WTC11 (cell line): ENCODE results near the gene MGMT. TPM values are rescaled to one million over a fixed set of nuclear protein-coding genes. Genes with fewer than 3 reads are reported as not detected.

Experiments used
- ATAC-seq: fragments of 200-7000 bp; cut with Tn5 transposase; 2 replicates; pipeline ENCODE4 v1.10.0; 2021; ENCODE audit warnings: mild to moderate bottlenecking, moderate library complexity
- CTCF ChIA-PET: fragments of 300-600 bp; sonication (Branson Sonifier 250); formaldehyde crosslinking; loops from one replicate; lab custom pipeline; 2021; ENCODE audit warnings: antibody characterized with exemption; lab: Charles Lee
- POLR2A ChIA-PET: fragments of 350-600 bp; sonication (Branson Sonifier 250); formaldehyde crosslinking; loops from one replicate; lab custom pipeline; 2021; ENCODE audit warnings: antibody characterized with exemption; lab: Charles Lee
- DNase-seq: peaks from one replicate; pipeline ENCODE4 v3.0.0; 2021; ENCODE audit warnings: low spot score
- H3K27ac Mint-ChIP-seq: 2 replicates; pipeline ENCODE4 v1.8.0; 2021; ENCODE audit warnings: mixed read lengths
- H3K27me3 Mint-ChIP-seq: 2 replicates; pipeline ENCODE4 v1.8.0; 2021; ENCODE audit warnings: low read depth, mild to moderate bottlenecking, moderate library complexity, mixed read lengths
- H3K36me3 Mint-ChIP-seq: 2 replicates; pipeline ENCODE4 v1.8.0; 2021; ENCODE audit warnings: mixed read lengths
- H3K4me1 Mint-ChIP-seq: 2 replicates; pipeline ENCODE4 v1.8.0; 2022; ENCODE audit warnings: mixed read lengths
- H3K4me3 Mint-ChIP-seq: 2 replicates; pipeline ENCODE4 v1.8.0; 2021; ENCODE audit warnings: mild to moderate bottlenecking, moderate library complexity, mixed read lengths
- H3K9me3 Mint-ChIP-seq: 2 replicates; pipeline ENCODE4 v1.8.0; 2021; ENCODE audit warnings: mixed read lengths
- ESRRA ChIP-seq: sonication (generic); formaldehyde crosslinking; IDR thresholded peaks from 2 replicates; pipeline ENCODE4 v1.8.1; 2022; ENCODE audit warnings: mild to moderate bottlenecking, missing genetic modification reagents, borderline replicate concordance
- FOXK1 ChIP-seq: sonication (generic); formaldehyde crosslinking; IDR thresholded peaks from 2 replicates; pipeline ENCODE4 v1.8.0; 2022; ENCODE audit warnings: mild to moderate bottlenecking, moderate library complexity, missing genetic modification reagents
- MXD4 ChIP-seq: fragments of 250-450 bp; sonication (Bioruptor Pico); IDR thresholded peaks from 2 replicates; pipeline ENCODE4 v1.8.0; 2021; ENCODE audit warnings: mild to moderate bottlenecking, moderate library complexity, borderline replicate concordance
- SOX15 ChIP-seq: fragments of 250-450 bp; sonication (Bioruptor Pico); IDR thresholded peaks from 2 replicates; pipeline ENCODE4 v1.9.0; 2021; ENCODE audit warnings: mild to moderate bottlenecking
- total RNA-seq: library from RNA; stranded (reverse); gene quantifications from 3 replicates; pipeline ENCODE4 v1.2.3, GENCODE V29; 2021
- TF ChIP-seq, protein P1 (sequence below): fragments of 250-450 bp; sonication (Bioruptor Pico); IDR thresholded peaks from 2 replicates; pipeline ENCODE4 v1.9.0; 2021; ENCODE audit warnings: mild to moderate bottlenecking
- TF ChIP-seq, protein P2 (sequence below): sonication (generic); formaldehyde crosslinking; IDR thresholded peaks from 2 replicates; pipeline ENCODE4 v1.8.0; 2022; ENCODE audit warnings: mild to moderate bottlenecking, missing genetic modification reagents
- TF ChIP-seq, protein P3 (sequence below): fragments of 200-600 bp; IDR thresholded peaks from 2 replicates; pipeline ENCODE4 v1.8.0; 2022; ENCODE audit warnings: antibody characterized with exemption
- TF ChIP-seq, protein P4 (sequence below): sonication (generic); formaldehyde crosslinking; IDR thresholded peaks from 2 replicates; pipeline ENCODE4 v1.8.1; 2023; ENCODE audit warnings: mild to moderate bottlenecking, missing genetic modification reagents, moderate library complexity
- TF ChIP-seq, protein P5 (sequence below): fragments of 250-450 bp; sonication (Bioruptor Pico); IDR thresholded peaks from 2 replicates; pipeline ENCODE4 v1.9.0; 2021; ENCODE audit warnings: moderate library complexity, mild to moderate bottlenecking, inconsistent platforms, borderline replicate concordance
- TF ChIP-seq, protein P6 (sequence below): sonication (generic); formaldehyde crosslinking; IDR thresholded peaks from 2 replicates; pipeline ENCODE4 v1.8.1; 2022; ENCODE audit warnings: low read depth, missing genetic modification reagents, borderline replicate concordance

MGMT gene
- total RNA-seq, 1 experiment from 2014 or later, result 11.8 TPM

DNA sequence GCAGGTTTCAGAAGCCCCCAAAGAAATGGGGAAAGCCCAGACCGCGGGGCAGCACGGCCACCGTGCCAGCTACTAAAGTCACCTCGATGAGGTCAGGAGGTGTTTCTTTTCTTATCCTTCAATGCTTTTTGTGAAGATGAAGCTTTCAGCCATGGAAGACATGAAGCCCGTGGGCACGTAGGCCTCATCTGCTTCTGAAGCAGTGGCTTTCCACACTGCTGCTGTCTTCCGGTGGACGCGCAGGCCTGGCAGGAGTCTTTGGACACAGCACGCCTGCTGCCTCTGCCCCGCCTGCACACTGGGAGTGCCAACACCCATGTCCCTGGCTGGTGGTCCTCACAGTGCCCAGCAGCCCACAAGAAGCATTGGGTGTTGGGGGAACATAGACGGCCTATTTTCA, 311.5 kb downstream of the MGMT start (continued):
- TF ChIP-seq, protein P1, sequence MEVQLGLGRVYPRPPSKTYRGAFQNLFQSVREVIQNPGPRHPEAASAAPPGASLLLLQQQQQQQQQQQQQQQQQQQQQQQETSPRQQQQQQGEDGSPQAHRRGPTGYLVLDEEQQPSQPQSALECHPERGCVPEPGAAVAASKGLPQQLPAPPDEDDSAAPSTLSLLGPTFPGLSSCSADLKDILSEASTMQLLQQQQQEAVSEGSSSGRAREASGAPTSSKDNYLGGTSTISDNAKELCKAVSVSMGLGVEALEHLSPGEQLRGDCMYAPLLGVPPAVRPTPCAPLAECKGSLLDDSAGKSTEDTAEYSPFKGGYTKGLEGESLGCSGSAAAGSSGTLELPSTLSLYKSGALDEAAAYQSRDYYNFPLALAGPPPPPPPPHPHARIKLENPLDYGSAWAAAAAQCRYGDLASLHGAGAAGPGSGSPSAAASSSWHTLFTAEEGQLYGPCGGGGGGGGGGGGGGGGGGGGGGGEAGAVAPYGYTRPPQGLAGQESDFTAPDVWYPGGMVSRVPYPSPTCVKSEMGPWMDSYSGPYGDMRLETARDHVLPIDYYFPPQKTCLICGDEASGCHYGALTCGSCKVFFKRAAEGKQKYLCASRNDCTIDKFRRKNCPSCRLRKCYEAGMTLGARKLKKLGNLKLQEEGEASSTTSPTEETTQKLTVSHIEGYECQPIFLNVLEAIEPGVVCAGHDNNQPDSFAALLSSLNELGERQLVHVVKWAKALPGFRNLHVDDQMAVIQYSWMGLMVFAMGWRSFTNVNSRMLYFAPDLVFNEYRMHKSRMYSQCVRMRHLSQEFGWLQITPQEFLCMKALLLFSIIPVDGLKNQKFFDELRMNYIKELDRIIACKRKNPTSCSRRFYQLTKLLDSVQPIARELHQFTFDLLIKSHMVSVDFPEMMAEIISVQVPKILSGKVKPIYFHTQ (CRISPR knock-in tag), result no peak
- TF ChIP-seq, protein P2, sequence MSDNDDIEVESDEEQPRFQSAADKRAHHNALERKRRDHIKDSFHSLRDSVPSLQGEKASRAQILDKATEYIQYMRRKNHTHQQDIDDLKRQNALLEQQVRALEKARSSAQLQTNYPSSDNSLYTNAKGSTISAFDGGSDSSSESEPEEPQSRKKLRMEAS (CRISPR knock-in tag), result no peak
- TF ChIP-seq MXD4 (CRISPR knock-in tag) (no peak), FOXK1 (CRISPR knock-in tag) (no peak)
- TF ChIP-seq, protein P3, sequence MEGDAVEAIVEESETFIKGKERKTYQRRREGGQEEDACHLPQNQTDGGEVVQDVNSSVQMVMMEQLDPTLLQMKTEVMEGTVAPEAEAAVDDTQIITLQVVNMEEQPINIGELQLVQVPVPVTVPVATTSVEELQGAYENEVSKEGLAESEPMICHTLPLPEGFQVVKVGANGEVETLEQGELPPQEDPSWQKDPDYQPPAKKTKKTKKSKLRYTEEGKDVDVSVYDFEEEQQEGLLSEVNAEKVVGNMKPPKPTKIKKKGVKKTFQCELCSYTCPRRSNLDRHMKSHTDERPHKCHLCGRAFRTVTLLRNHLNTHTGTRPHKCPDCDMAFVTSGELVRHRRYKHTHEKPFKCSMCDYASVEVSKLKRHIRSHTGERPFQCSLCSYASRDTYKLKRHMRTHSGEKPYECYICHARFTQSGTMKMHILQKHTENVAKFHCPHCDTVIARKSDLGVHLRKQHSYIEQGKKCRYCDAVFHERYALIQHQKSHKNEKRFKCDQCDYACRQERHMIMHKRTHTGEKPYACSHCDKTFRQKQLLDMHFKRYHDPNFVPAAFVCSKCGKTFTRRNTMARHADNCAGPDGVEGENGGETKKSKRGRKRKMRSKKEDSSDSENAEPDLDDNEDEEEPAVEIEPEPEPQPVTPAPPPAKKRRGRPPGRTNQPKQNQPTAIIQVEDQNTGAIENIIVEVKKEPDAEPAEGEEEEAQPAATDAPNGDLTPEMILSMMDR, result no peak
- TF ChIP-seq, protein P4, sequence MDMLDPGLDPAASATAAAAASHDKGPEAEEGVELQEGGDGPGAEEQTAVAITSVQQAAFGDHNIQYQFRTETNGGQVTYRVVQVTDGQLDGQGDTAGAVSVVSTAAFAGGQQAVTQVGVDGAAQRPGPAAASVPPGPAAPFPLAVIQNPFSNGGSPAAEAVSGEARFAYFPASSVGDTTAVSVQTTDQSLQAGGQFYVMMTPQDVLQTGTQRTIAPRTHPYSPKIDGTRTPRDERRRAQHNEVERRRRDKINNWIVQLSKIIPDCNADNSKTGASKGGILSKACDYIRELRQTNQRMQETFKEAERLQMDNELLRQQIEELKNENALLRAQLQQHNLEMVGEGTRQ (CRISPR knock-in tag), result no peak

DNA sequence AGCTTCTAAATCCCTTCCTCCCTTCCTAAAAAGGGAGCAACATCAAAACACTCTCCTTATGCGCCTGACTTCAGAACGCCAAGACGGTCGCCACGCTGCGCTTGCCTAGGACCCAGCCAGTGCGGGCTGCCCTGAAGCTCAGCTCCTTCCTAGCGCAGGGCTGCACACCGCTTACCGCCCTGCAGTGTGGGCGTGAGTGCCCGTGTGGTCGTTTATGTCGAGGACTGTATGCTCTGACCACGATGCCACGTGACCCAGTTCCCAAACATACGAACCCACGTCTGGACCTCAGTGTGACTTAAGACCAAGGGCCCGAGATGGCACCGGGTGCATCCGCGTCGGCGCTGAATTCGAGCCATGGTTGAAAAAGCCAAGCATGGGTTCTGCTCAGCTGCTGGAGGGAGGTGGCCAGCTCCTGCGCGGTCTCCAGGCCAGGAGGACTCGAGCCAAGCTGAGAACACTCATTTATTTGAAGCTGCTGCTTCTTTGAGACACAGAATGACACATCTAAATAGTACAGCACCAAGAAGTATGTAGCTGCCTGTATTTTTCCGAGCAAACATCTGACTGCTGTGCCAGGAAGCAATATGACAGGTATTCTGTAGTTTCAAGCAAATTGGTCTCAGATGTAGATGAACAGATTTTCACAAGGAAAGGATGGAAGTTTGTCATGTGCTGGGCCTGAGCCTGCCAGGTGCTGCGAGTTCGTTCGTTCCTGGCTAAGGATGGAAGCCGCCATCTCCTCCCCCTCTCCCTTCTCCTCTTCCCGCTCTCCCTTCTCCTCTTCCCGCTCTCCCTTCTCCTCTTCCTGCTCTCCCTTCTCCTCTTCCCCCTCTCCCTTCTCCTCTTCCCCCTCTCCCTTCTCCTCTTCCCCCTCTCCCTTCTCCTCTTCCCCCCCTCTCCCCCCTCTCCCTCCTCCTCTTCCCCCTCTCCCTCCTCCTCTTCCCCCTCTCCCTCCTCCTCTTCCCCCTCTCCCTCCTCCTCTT, 312.4 kb downstream of the MGMT start:
- DNase-seq, result no peak
- Mint-ChIP-seq H3K4me3 (no peak overlapping the region), H3K27me3 (no peaks in the 10 kb centered on the region; the same call in 1 of the 2 replicates), H3K9me3 (peaks cover 4% of the 10 kb centered on the region; the same call in 1 of the 2 replicates)
- ATAC-seq, result no peak
- POLR2A ChIA-PET, result no interaction called here
- TF ChIP-seq, protein P5, sequence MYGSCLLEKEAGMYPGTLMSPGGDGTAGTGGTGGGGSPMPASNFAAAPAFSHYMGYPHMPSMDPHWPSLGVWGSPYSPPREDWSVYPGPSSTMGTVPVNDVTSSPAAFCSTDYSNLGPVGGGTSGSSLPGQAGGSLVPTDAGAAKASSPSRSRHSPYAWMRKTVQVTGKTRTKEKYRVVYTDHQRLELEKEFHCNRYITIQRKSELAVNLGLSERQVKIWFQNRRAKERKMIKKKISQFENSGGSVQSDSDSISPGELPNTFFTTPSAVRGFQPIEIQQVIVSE (CRISPR knock-in tag), result no peak
- TF ChIP-seq, protein P6, sequence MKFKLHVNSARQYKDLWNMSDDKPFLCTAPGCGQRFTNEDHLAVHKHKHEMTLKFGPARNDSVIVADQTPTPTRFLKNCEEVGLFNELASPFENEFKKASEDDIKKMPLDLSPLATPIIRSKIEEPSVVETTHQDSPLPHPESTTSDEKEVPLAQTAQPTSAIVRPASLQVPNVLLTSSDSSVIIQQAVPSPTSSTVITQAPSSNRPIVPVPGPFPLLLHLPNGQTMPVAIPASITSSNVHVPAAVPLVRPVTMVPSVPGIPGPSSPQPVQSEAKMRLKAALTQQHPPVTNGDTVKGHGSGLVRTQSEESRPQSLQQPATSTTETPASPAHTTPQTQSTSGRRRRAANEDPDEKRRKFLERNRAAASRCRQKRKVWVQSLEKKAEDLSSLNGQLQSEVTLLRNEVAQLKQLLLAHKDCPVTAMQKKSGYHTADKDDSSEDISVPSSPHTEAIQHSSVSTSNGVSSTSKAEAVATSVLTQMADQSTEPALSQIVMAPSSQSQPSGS, result no peak
- TF ChIP-seq ESRRA (CRISPR knock-in tag) (no peak), SOX15 (no peak)
- TF ChIP-seq, protein P3, result no peak
- TF ChIP-seq, all 79 proteins: peak for 0
- Mint-ChIP-seq H3K36me3 (no peaks in the 10 kb centered on the region), H3K4me1 (no peaks in the 10 kb centered on the region), H3K27ac (no peak overlapping the region)
- CTCF ChIA-PET, result no interaction called here
